Measurements from ENCODE around the gene HDDC3. TPM values are rescaled to one million over a fixed set of nuclear protein-coding genes. Genes with fewer than 3 reads are reported as not detected.

The HDDC3 gene
- total and polyA plus RNA-seq, 9 of the 15 experiments (the other 6 are each of a cell fraction or from before 2014, with no cell fraction given): 14.9 to 55.8 (median 36.9) TPM

- no peak for TF ChIP-seq POLR2AphosphoS2 (IDR thresholded peaks at IDR 0.05; ENCODE audit: low read length)
- no peak for TF ChIP-seq ZNF77 (CRISPR knock-in tag; IDR thresholded peaks at IDR 0.05)
- no peak for TF ChIP-seq MBD2 (IDR thresholded peaks at IDR 0.05; ENCODE audit: borderline replicate concordance, low read depth)
- no peak for TF ChIP-seq GATAD2A (IDR thresholded peaks at IDR 0.05)
- no peak for TF ChIP-seq SIN3A (IDR thresholded peaks at IDR 0.05; ENCODE audit: borderline replicate concordance in 2 of 2, control insufficient read depth in 1 of 2, low read depth in 2 of 2, low read length in 2 of 2)
- TF ChIP-seq ZNF146 (CRISPR knock-in tag; IDR thresholded peaks at IDR 0.05; ENCODE audit: unreplicated experiment): no peak
- no peak for TF ChIP-seq USF1 (CRISPR knock-in tag; IDR thresholded peaks at IDR 0.05)
- peak; percentile 67 for TF ChIP-seq CBFA2T2 (conservative IDR thresholded peaks at IDR 0.05)
- TF ChIP-seq, protein P1, sequence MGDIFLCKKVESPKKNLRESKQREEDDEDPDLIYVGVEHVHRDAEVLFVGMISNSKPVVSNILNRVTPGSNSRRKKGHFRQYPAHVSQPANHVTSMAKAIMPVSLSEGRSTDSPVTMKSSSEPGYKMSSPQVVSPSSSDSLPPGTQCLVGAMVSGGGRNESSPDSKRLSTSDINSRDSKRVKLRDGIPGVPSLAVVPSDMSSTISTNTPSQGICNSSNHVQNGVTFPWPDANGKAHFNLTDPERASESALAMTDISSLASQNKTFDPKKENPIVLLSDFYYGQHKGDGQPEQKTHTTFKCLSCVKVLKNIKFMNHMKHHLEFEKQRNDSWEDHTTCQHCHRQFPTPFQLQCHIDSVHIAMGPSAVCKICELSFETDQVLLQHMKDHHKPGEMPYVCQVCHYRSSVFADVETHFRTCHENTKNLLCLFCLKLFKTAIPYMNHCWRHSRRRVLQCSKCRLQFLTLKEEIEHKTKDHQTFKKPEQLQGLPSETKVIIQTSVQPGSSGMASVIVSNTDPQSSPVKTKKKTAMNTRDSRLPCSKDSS (IDR thresholded peaks at IDR 0.05; ENCODE audit: low read depth, partially characterized antibody): no peak
- no peak for TF ChIP-seq MTA3 (IDR thresholded peaks at IDR 0.05; ENCODE audit: borderline replicate concordance)
- TF ChIP-seq IFI16 (CRISPR knock-in tag; IDR thresholded peaks at IDR 0.05): no peak
- no peak for TF ChIP-seq ZNF124 (CRISPR knock-in tag; IDR thresholded peaks at IDR 0.05)
- TF ChIP-seq HDGF (IDR thresholded peaks at IDR 0.05): no peak; the same call in 1 of the 2 replicates
- no peak for TF ChIP-seq MCM7 (IDR thresholded peaks at IDR 0.05)
- TF ChIP-seq ZNF224 (CRISPR knock-in tag; IDR thresholded peaks at IDR 0.05): no peak
- peak; percentile 71; the same call in 1 of the 2 replicates for TF ChIP-seq MECOM (CRISPR knock-in tag; IDR thresholded peaks at IDR 0.05)
- TF ChIP-seq ZNF507 (tag; conservative IDR thresholded peaks at IDR 0.05): no peak
- TF ChIP-seq, protein P2, sequence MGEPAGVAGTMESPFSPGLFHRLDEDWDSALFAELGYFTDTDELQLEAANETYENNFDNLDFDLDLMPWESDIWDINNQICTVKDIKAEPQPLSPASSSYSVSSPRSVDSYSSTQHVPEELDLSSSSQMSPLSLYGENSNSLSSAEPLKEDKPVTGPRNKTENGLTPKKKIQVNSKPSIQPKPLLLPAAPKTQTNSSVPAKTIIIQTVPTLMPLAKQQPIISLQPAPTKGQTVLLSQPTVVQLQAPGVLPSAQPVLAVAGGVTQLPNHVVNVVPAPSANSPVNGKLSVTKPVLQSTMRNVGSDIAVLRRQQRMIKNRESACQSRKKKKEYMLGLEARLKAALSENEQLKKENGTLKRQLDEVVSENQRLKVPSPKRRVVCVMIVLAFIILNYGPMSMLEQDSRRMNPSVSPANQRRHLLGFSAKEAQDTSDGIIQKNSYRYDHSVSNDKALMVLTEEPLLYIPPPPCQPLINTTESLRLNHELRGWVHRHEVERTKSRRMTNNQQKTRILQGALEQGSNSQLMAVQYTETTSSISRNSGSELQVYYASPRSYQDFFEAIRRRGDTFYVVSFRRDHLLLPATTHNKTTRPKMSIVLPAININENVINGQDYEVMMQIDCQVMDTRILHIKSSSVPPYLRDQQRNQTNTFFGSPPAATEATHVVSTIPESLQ (CRISPR knock-in tag; IDR thresholded peaks at IDR 0.05): no peak
- no peak for TF ChIP-seq ZNF75A (CRISPR knock-in tag; IDR thresholded peaks at IDR 0.05)
- no peak for TF ChIP-seq NONO (IDR thresholded peaks at IDR 0.05; ENCODE audit: low read depth in 2 of 2, low read length in 1 of 2)
- TF ChIP-seq TBL1XR1 (IDR thresholded peaks at IDR 0.05; ENCODE audit: low read length in 2 of 2): peak in 1 of 2 experiments; percentile 63; a peak in 2 of 4 replicates
- peak; percentile 38; the same call in 1 of the 2 replicates for TF ChIP-seq BHLHE40 (IDR thresholded peaks at IDR 0.05; ENCODE audit: low read length)
- TF ChIP-seq ZC3H8 (IDR thresholded peaks at IDR 0.05): no peak
- no peak for TF ChIP-seq RBM14 (IDR thresholded peaks at IDR 0.05; ENCODE audit: borderline replicate concordance, insufficient read depth, low read depth, low read length)
- no peak for TF ChIP-seq ZBTB49 (CRISPR knock-in tag; IDR thresholded peaks at IDR 0.05; ENCODE audit: borderline replicate concordance)
These were observed 36.7 kb downstream of the HDDC3 start (continued) for GRCh38 chr15:90895571-90896117.
